Keratinocyte (primary cell): ENCODE data around the gene TAGLN2.

Source experiments
- EZH2 ChIP-seq: IDR thresholded peaks from one replicate; pipeline ENCODE4 v1.6.1; 2012; ENCODE audit warnings: inconsistent platforms, mild to moderate bottlenecking, low read length, moderate library complexity
- TF ChIP-seq, protein P1 (sequence below), 3 experiments: IDR thresholded peaks in 1 of 3; conservative IDR thresholded peaks in 1 of 3; optimal IDR thresholded peaks in 1 of 3; 2 replicates in 2 of 3; 3 replicates in 1 of 3; pipeline versions ENCODE3 to v1.5.1; 2011; ENCODE audit warnings: low read length in 3 of 3, mild to moderate bottlenecking in 3 of 3, moderate library complexity in 2 of 3, control low read depth in 1 of 3, inconsistent platforms in 1 of 3; ENCODE audit not compliant: insufficient read depth in 2 of 3; ENCODE audit errors: extremely low read depth in 1 of 3

GRCh38 chr1:159916242-159917051 lies 8.9 kb downstream of the TAGLN2 start:
- TF ChIP-seq, protein P1, sequence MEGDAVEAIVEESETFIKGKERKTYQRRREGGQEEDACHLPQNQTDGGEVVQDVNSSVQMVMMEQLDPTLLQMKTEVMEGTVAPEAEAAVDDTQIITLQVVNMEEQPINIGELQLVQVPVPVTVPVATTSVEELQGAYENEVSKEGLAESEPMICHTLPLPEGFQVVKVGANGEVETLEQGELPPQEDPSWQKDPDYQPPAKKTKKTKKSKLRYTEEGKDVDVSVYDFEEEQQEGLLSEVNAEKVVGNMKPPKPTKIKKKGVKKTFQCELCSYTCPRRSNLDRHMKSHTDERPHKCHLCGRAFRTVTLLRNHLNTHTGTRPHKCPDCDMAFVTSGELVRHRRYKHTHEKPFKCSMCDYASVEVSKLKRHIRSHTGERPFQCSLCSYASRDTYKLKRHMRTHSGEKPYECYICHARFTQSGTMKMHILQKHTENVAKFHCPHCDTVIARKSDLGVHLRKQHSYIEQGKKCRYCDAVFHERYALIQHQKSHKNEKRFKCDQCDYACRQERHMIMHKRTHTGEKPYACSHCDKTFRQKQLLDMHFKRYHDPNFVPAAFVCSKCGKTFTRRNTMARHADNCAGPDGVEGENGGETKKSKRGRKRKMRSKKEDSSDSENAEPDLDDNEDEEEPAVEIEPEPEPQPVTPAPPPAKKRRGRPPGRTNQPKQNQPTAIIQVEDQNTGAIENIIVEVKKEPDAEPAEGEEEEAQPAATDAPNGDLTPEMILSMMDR (optimal IDR thresholded peaks at IDR 0.05 in 1 of 3, IDR thresholded peaks at IDR 0.05 in 1 of 3, conservative IDR thresholded peaks at IDR 0.05 in 1 of 3; ENCODE audit: extremely low read depth in 1 of 3, insufficient read depth in 2 of 3, low read length in 3 of 3): peak in 1 of 3 experiments; percentile 19
- no peak for TF ChIP-seq EZH2
